Measurements from ENCODE around the gene TTC19.

The TTC19 gene, protein sequence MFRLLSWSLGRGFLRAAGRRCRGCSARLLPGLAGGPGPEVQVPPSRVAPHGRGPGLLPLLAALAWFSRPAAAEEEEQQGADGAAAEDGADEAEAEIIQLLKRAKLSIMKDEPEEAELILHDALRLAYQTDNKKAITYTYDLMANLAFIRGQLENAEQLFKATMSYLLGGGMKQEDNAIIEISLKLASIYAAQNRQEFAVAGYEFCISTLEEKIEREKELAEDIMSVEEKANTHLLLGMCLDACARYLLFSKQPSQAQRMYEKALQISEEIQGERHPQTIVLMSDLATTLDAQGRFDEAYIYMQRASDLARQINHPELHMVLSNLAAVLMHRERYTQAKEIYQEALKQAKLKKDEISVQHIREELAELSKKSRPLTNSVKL

DNA sequence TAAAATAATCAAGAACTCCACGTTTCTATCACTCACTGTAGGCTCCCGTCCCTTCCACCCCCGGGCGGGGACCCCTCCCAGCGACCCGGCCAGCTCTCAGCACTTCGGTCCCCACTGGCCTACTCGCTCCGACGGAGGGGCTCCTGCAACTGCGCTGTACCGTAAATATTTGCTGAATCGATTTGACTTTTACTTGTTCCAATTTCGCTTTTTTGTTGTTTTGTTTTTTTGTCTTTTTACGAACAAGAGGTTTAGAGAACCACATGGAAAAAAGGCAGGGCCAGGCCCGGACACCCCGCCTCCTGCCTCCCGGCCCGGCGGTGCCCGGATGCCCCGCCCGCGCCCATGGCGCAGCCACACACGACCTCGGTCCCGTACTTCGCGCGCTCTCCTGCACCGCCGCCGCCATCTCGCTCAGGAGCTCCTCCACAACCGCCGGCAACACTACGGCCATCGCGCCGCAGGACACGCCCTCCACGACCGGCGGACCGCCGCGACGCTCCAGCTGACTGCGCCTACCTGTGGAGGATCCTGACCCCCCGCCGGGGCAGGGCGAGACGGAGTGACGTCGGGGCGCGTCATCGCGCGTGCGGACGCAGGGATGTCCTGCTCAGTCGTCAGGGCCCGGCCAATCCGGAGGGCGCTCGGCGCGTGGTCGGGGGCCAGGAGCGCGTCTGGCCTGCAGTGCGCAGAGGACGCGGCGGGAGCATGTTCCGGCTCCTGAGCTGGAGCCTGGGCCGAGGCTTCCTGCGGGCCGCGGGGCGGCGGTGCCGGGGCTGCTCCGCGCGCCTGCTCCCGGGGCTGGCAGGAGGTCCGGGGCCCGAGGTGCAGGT is at the start of gene TTC19, which contains the start of gene ZSWIM7:
TSS of gene TTC19 (plus strand) at position 684 of the 833 bp plus-strand sequence. CDS start at position 709, 25 bp downstream.
TSS of gene ZSWIM7 (minus strand) at position 564 of the 833 bp plus-strand sequence. CDS start at position 454, 110 bp downstream.
- DNase-seq: peak; percentile 98

DNA sequence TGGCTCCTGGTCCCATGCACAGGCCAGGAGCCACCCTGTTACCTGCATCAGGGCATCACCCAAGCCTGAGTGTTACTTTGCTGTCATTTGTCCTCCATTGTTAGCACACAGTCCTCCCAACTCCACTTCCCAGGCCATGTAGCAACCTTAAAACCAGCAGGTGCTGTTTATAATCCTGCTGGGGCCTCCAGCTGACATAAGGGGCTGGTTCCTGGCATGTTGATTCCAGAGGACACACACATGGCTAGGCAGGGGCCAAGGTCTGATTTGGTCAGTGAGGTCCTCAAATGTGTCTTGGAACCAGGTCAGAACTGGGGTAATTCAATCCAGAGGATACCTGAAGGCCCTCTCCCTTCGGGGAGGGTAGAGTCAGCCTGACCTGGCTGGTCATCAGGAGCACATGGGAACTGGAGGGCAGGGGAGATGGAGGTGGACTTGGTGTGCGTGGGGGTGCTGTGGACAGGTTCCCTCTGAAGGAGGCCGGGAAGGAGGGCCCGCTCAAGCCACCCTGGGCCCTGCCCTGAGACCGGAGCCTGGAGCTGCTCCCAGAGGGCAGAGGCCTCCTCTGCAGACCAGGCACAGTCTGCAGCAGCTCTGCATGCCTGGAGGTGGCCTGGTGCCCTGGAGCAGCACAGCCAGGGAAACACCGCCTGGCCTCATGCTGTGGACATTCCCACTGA is 48.1 kb upstream of the TTC19 start:
- DNase-seq: no peak

DNA sequence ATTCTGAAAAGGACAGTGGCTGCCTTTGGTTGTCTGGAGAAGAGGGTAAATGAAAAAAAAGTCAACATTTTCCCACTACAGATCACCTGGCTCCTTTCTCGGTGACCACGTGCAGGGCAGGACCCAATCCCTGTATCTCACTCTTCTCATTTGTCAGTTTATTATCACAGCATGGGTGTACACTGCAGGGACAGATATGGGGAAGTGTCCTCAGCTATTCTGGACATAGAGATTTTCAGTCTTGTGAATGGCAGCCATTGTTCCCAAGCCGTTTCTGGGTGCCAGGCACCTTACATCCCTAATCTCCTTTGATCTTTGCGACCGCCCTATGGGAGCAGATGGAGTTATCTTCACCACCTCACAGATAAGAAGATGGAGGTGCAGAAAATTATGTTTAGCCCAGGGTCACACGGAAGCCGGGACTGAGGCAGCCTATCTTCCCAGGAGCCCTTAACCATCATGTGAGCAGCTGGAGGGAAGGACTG is 47.5 kb upstream of the TTC19 start:
- no peak for DNase-seq

DNA sequence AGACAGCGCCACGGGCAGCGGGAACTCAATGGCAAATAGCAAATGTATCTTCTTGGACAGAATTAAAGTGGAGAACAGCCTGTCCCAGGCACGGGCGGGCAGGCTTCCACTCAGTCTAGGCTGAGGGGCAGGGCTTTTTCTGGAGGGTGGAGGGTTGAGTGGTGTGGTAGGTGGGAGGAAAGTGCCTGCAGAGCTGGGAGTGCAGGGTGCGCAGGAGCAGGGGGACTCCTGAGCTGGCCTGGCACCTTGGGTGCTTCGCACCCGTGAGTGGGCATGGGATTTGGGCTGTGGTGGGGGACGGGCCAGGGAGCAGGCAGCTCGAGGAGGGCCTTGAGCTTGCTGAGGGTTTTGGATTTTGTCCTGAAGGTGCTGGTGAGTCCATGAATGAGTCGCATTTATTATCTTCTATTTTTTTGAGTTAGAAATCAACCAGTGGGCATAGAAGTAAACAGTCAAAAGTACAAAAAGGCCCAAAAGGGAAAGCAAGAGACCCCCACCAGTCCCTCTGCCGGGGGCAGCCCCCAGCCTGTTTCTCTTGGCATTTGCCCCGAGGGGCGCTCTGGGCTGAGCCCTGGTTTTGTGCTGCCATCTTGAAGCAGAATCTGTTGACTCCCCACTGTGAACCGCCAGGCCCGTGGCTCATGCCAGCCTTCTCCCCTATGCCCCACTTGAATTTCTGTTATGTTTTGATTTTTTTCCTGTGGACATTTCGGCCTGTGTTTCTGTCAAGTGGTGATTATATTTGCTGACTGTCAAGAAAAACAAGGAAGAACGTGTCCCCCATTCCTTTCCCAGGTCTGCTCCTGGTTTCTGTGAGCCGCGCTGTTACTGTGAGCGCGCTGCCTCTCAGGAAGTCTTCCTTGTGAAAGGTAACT is 46.5 kb upstream of the TTC19 start:
- DNase-seq: no peak

DNA sequence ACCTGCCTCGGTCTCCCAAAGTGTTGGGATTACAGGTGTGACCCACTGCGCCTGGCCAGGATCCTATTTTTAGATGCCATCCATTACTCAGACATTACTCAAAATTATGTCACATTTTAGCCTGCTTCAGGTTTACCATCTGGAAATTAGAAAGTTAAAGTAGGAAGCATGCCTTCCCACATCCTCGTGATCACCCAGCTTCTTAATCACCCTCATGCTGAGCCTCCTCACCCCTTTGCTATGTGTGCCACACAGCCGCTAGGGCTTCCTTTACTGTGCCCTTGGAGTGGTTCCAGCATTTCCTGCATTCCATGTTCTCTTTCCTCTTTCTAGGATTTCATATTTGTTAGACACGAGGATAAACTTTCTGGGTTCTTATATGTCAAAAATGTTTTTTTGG is 45.4 kb upstream of the TTC19 start:
- DNase-seq: no peak

DNA sequence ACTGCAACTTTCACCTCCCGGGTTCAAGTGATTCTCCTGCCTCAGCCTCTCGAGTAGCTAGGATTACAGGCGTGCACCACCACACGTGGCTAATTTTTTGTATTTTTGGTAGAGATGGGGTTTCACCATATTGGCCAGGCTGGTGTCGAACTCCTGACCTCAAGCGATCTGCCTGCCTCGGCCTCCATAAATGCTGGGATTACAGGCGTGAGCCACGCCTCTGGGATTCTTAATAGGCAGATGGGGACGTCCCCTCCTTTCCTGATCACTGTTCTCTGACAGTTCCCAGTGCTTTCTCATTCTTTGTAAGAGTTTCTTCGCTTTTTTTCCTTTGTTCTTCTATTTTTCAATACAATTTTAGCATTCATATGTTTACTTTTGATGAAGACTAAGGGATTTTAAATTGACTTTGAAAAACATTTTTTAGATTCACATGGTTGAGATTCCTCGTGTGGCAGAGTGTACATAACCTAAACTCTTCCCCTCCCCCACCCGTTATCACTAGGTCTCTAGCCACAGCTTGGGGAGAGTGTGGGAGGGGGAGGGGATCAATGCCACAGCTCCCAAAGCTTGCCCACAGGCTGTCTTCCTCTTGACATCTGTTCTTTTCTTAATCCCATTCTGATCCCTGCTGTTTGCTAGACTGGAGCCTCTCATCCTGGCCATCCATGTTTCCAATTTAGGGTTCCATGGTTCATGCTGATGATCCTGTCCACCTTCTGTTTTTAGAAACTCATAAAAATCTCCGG is 43.7 kb upstream of the TTC19 start:
- DNase-seq: no peak

DNA sequence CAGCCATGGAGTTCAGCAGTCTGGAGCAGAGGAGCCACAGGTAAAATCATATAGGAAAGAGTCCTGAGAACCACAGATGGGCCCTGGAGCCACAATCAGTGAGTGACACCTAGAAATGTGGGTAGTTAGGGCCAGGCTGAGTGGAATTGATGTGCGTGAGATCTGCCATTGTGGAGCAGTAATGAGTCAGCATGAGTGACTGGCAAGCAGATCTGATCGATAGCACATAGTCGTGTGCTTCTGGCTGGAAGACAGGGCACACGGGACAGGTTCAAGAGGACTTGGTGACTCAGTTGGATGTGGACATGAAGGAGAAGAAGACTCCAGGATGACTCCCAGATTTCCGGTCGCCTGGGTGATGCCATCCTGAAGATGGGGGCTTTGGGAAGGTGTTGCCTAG is 42.4 kb upstream of the TTC19 start:
- DNase-seq: peak; percentile 90

DNA sequence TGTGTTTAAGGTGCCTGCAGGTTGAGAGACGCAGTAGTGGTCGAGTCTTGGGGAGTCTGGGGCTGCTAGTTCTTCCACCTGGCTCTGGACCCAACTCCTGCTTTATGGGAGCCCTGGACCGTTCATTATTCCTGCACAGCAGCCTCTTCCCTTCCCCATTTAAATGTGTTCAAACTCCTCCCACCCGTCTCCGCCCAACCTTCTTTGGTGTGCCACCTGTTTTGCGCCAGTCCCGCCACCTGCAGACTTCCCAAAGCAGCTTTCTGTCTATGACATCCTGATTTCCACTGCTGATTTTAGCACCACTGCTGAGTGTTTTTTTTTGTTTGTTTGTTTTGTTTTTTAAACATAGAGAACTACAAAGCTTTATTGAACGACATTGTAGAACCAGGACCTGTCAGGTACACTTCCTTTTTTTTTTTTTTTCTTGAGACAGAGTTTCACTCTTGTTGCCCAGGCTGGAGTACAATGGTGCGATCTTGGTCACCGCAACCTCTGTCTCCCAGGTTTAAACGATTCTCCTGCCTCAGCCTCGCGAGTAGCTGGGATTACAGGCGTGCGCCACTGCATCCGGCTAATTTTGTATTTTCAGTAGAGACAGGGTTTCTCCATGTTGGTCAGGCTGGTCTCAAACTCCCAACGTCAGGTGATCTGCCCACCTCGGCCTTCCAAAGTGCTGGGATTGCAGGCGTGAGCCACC is 41.9 kb upstream of the TTC19 start:
- no peak for DNase-seq

DNA sequence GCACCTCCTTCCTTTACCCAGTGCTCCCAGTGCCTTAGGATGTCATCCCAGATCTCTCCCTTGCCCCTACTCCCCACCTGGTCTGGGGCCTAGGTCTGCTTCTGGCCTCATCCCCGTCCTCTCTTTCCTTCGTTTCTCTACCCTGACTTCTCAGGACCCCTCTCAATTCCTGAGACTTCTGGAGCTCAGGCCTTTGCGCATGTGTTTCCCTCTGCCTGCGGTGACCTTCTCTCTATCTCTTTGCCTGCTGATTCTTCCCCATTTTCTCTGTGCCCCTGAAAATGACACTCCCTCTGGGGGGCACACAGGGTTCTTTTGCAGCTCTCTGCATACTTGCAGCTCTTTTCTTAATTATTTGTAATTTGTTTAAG is 41.2 kb upstream of the TTC19 start:
- no peak for DNase-seq

DNA sequence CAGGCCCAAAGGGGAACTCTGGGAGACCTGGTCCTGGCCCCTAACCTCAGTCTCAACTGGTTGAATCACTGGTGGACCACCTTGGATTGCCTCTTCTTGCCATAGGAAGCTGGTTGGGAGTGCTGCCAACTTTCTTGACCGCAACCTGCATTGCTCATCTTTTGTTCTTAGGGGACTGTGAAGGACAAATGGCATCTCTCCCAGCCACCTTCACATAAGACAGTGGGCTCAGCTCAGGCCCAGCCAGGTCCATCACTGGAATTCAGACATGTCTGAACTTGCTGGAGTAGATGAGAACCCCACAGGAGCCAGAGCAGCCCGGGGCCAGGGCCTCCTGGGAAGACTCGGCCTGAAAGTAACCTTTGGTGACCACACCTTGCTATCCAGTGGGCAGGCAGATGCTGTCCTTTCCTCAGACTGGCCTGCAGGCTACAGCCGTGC is 35.9 kb upstream of the TTC19 start:
- DNase-seq: no peak

DNA sequence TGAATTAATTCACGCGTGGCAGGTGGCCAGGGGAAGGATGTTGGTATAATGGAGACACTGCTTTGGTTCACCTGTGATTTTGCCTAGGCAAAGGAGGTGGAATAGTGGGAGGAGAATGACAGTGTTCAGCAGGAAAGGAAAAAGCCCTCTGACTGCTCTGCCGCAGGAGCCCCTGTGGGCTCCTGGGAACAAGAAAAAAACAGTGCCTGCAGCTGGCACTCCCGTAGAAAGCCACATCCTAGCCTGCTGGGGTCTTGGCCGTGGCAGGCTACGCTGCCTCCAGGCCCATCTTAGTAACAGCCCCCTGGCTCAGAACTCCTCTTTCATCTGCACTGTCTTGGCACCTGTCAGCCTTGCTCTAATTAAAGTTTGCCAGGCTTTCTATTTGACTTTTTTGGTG is 34.1 kb upstream of the TTC19 start:
- DNase-seq: no peak

DNA sequence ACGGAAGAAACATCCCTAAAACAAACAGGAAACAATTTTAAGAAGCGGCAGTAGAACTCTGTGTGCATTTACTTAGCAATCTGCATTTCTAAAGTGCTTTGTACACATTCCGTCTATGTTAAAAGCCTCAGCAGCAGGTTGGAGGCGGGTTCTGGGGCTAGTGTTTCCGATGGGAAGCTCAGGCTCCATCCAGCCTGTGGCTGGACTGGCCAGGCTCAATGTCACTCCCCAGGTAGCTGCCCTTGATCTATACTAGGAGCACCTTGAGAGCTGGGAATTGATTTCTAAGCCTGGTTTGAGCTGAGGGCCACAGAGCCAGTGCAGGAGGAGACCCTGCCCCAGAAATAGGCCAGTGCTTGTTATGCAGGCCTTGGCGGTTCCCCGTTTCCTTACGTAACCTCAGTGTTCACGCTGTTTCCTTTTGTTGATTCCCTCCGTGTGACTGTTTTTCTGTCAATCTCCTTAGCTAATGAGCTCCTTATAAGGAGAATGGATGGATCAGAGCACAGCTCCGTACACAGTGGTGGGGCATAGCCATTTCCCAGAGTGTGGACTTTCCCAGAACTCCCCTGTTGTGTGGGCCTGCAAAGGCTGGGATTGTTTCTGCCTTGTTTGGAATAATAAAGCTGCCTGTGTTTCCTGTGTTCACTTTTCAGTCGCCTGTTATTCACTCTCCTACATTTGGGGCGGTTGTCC is 33.3 kb upstream of the TTC19 start:
- no peak for DNase-seq

DNA sequence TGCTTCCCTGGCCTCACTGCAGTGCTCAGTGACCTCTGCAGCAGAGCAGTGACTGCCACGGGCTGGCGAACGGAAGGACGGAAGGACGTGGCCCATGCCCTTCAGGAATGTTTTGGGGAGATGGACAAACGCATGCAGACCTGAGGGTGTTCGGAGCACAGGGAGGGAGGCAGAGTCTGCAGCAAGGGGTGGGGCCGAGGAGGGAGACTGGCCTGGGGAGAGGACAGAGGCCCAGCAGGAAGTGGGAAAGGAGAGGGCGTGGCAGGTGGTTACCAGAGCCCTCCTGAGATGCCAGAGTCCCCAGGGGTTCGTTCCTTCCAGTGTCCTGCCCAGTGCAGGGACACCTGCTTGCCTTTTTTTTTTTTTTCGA is 32.8 kb upstream of the TTC19 start:
- DNase-seq: no peak

DNA sequence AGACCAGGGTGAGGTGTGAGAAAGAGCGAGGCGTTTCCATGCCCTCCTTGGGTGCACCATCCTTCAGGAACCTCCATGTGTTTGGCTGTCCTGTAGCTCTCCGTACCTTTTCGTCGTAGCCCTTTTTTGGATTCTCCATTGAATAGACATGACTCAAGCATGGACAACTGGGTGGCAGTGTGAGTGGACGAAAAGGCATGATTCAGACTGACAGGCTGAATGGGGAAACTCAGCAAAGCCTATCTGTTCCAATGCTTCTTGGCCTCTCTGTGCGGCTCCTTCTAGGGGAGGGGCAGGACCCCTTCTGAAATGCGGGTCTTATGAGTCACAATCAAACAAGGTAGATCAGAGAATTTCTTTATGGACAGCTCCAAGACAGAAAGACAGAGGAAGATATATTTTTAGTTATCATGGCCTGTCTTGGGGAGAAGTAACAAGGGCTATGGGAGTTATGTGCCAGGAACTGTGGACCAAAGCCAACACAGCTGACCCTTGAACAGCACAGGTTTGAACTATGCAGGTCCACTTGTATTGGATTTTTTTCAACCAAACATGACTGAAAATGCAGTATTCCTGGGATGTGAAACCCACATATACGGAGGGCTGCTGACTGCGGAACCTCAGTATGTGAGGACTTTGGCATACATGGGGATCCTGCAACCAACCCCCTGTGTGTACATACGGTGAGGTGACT is 31.8 kb upstream of the TTC19 start:
- DNase-seq: no peak

DNA sequence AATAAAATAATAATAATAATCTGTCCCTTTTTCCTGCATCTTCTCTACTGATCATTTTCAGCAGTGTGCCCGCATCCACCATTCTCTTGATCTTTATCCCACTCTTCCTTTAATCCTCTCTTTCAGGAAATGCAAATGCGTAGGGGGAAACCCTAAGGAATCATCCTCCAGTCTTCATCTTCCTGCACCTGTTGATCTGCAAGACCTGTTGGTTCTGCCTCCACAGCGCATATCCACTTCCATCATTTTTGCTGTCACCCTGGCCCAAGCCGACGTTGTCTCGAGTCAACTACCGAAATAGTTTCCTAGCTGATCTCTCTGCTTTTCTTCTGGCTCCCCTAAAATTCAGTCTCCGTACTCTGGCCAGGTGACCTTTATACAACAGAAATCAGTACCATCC is 30.2 kb upstream of the TTC19 start:
- DNase-seq: no peak

DNA sequence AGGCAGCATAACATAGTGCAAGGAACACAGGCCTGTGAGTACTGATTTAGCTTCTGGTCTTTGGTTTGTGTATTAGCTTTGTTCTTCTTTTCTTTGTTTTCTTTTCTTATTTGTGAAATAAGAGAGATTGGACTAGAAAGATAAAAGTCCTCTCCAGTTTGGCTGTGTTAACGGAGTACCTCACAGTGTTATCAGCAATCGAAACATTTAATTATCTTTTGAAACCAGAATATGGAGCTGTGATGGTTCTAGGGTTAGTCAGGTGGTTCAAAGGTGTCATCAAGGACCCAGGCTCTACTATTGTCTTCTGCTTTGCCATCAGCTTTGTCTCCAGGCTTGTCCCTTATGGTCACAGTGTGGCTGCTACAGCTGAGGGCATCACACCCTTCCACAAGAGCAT is 29.1 kb upstream of the TTC19 start:
- no peak for DNase-seq

DNA sequence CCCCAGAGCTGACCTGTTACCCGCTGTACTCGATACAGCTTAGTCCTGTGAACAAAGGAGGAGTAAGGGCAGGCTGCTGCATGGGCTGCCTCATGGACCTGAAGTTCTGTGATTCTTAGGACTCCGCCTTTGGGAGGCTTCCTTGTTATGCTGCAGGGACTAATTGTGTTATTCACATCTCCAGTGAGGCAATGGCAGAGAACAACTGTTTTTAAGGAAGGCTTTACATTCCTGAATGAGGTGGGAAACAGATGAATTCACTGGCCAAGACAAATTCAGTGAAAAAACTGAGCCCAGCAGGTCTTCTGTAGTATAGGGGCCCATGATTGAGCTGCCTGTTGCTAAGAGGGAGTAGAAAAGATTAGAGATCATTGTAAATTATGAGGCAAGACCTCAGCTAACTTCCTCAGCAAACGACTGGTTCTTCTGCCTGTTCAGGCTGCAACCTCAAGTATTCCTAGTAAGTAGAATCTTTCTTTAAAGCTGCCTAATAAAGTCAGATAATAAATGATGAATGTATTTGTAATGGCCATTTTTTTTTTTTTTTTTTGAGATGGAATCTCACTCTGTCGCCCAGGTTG is 28.4 kb upstream of the TTC19 start:
- DNase-seq: no peak

DNA sequence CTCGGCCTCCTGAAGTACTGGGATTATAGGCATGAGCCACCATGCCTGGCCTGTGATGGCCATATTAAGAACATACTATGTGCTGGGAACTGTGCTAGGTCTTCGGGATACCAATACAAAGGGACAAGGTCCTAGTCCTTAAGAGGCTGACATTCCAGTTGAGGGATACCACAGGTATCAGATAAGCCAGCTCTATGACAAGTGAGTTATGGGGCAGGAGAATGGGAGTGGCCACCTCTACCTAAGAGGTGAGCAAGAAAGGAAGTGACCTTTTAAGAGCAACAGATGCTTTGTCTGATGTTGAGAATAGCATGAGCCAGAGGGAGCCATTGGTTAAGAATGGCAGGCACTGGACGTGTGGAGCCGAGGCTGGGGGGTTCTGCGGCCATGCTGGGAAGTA is 27.7 kb upstream of the TTC19 start:
- no peak for DNase-seq

DNA sequence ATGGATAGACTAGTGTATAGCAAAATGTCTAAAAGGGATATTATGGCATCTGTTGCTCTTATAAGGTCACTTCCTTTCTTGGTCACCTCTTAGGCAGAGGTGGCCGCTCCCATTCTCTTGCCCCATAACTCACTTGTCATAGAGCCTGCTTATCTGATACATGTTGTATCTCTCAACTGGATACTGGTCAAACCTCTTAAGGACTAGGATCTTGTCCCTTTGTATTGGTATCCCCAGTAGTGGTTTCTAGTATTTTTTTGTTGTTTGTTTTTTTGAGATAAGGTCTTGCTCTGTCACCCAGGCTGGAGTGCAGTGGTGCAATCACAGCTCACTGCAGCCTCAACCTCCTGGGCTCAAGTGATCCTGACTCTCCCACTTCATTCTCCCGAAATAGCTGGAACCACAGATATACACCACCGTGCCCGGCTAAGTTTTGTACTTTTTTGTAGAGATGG is 27.1 kb upstream of the TTC19 start:
- DNase-seq: no peak
